Activated CD8-positive, alpha-beta T cell treated with anti-CD3 and anti-CD28 coated beads for 36 hours (primary cell): ENCODE measurements around the gene DCST1. TPM values are rescaled to one million over a fixed set of nuclear protein-coding genes. Genes with fewer than 3 reads are reported as not detected.

Experiments
- ATAC-seq: fragments of 200-7000 bp; cut with Tn5 transposase; one replicate; pipeline ENCODE4 v1.10.0; 2021; ENCODE audit warnings: mild to moderate bottlenecking, moderate library complexity
- CTCF ChIA-PET: fragments of 350-600 bp; sonication (Branson Sonifier 250); formaldehyde crosslinking; loops from one replicate; lab custom pipeline; 2021; ENCODE audit warnings: antibody characterized with exemption; lab: Charles Lee
- POLR2A ChIA-PET: fragments of 350-600 bp; sonication (Branson Sonifier 250); formaldehyde crosslinking; loops from one replicate; lab custom pipeline; 2021; ENCODE audit warnings: antibody characterized with exemption; lab: Charles Lee
- DNase-seq: peaks from one replicate; pipeline ENCODE4 v3.0.0-alpha.2; 2020
- H3K27ac Mint-ChIP-seq: one replicate; pipeline ENCODE4 v1.8.0; 2021; ENCODE audit warnings: mild to moderate bottlenecking, mixed read lengths
- H3K27me3 Mint-ChIP-seq: one replicate; pipeline ENCODE4 v1.8.0; 2021; ENCODE audit warnings: mixed read lengths
- H3K36me3 Mint-ChIP-seq: one replicate; pipeline ENCODE4 v1.8.0; 2021; ENCODE audit warnings: low read depth, mixed read lengths
- H3K4me1 Mint-ChIP-seq: one replicate; pipeline ENCODE4 v1.8.0; 2021; ENCODE audit warnings: low read depth, mixed read lengths
- H3K4me3 Mint-ChIP-seq: one replicate; pipeline ENCODE4 v1.8.0; 2021; ENCODE audit warnings: mild to moderate bottlenecking, moderate library complexity, mixed read lengths
- H3K9me3 Mint-ChIP-seq: one replicate; pipeline ENCODE4 v1.8.0; 2021; ENCODE audit warnings: mixed read lengths
- CTCF ChIP-seq: fragments of 200-600 bp; IDR thresholded peaks from one replicate; pipeline ENCODE4 v1.8.0; 2022; ENCODE audit warnings: antibody characterized with exemption, mild to moderate bottlenecking
- intact Hi-C: fragments of 100-400 bp; cut with micrococcal nuclease; formaldehyde crosslinking; loops from one replicate; pipeline ENCODE4 v1.10.0; 2022
- total RNA-seq, 2 experiments: library from RNA; stranded (reverse); gene quantifications; one replicate each; pipeline ENCODE4 v1.2.3, GENCODE V29; 2021

Gene DCST1
- total RNA-seq, 2 experiments from 2014 or later: not detected

DNA sequence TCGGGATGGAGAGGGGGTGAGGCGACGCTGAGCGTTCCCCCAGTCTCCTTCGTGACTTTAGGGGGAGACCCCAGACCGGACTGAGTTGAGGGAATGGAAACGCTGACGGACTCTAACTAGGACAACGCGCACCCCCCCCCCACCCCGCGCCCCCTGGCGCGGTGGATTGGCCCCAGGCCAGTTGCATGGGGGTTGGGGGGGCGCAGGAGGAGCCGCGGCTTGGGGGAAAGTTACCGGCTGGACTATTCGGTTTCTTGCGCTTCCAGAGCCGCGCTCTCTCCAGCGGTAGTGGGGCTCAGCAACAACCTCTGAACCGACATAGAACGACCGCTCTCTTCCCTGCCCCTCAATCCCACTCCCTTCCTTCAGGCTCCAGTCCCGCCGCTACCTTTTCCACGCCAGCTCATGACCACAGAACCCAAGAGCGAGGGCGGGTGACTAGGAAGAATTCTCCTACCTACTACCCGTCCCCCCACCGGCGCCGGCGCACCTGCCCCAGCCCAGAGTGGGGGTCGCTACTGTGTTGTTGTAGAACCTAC, 30.3 kb upstream of the DCST1 start:
- Mint-ChIP-seq H3K27ac (peak overlapping the region; percentile 80), H3K9me3 (no peaks in the 10 kb centered on the region), H3K27me3 (no peaks in the 10 kb centered on the region), H3K4me1 (peaks cover 48% of the 10 kb centered on the region), H3K4me3 (peak overlapping the region; percentile 85), H3K36me3 (peaks cover 5% of the 10 kb centered on the region)
- DNase-seq (peak; percentile 48), ATAC-seq (no peak)
- POLR2A ChIA-PET: interaction anchor here (0.8 to 1.9 kb wide), 7 partner anchors 10 to 134 kb away, joined by 3 to 5 read pairs (median 4); partner anchors contain the start of genes FLAD1 and PBXIP1
- intact Hi-C loops: no loop called here
- TF ChIP-seq CTCF: no peak
- CTCF ChIA-PET: interaction anchor here (1.0 to 2.0 kb wide), 2 partner anchors 14 kb away, joined by 3 to 14 read pairs; no protein-coding TSS in a partner anchor

DNA sequence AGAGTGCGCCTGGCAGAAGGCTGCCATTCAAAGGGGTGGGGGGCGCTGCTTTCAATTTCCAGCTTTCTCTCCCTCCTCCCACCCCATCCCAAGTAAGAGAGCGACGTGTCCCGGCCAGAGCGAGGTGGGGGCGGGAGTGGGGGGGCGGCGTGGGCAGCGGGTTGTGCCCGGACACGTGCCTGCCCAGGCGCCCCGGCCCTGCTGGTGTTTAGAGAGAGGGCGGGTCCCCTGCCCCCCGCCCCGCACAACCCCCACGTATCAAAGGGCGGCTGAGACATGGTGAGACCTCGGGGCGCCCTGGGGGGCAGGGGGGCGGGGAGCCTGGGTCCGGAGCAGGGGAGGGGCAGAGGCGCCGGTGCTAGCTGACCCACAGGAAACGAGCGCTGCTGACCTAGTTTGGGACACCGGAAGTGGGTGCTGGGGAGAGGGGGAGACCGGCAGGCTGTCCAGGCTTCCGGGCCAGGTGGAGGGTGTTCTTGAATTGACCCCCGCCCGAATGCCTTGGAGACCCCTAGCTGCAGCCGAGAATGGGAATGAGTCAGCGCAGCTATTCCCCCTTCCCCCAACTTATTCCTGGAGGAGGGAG, 29.8 kb upstream of the DCST1 start:
- ATAC-seq: no peak
- POLR2A ChIA-PET: interaction anchor here (0.8 to 1.9 kb wide), 9 partner anchors 9 to 133 kb away, joined by 3 to 7 read pairs (median 4); partner anchors contain the start of genes FLAD1 and PBXIP1
- TF ChIP-seq CTCF: no peak
- Mint-ChIP-seq H3K9me3 (no peaks in the 10 kb centered on the region), H3K36me3 (peaks cover 5% of the 10 kb centered on the region), H3K27ac (peak overlapping the region; percentile 87), H3K4me3 (peak overlapping the region; percentile 85), H3K4me1 (peaks cover 49% of the 10 kb centered on the region), H3K27me3 (no peaks in the 10 kb centered on the region)
- CTCF ChIA-PET: interaction anchor here (2.0 kb wide), 1 partner anchor 14 kb away, joined by 14 read pairs; no protein-coding TSS in a partner anchor
- DNase-seq: peak; percentile 38
- intact Hi-C loops: no loop called here

DNA sequence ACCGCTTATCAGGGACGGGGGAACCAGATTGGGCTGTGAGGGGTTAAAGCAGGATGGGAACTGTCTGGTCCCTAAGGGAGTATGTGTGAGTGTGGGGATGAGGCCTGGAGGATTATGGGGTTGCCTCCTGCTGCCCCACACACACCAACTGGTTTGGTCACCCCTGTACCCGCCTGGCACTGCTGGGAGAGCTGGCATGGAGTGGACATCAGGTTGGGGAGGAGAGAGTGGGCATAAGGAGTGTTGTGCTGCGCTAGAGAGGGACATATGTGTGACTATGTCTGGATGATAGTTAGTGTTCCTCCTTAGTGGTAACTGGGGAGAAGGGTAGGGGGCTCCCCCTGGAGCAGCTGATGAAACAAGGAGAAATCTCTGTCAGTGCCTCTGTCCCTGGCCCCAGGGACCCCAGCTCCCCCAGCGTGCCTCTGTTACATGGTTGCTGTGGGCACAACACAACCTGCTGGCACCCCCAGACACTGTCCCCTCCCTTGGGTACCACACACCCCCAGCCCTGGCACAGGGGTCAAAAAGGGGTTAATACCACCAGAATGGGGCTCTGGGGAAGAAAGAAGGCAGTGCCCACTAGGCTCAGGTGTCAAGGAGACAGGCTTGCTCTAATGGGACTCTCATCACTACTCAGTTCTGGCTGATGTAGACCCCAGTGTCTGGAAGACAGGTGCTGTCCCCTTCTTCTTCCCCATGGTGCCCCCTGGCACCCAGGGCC, 29.1 kb upstream of the DCST1 start:
- ChIA-PET CTCF (interaction anchor here (0.8 to 2.0 kb wide), 2 partner anchors 13 to 68 kb away, joined by 3 to 14 read pairs; partner anchors contain the start of gene PMVK), POLR2A (interaction anchor here (0.8 to 1.9 kb wide), 4 partner anchors 8 to 28 kb away, joined by 3 to 7 read pairs (median 4); partner anchors contain the start of gene FLAD1)
- peaks cover 50% of the 10 kb centered on the region for H3K4me1 Mint-ChIP-seq
- no peak for ATAC-seq
- H3K27me3 Mint-ChIP-seq: no peaks in the 10 kb centered on the region
- peak overlapping the region; percentile 87 for H3K27ac Mint-ChIP-seq
- peak overlapping the region; percentile 85 for H3K4me3 Mint-ChIP-seq
- no peaks in the 10 kb centered on the region for H3K9me3 Mint-ChIP-seq
- H3K36me3 Mint-ChIP-seq: peaks cover 5% of the 10 kb centered on the region
- intact Hi-C loops: no loop called here
- peak; percentile 46 for DNase-seq
- TF ChIP-seq CTCF: no peak

GRCh38 chr1:155005076-155006011, 28.3 kb upstream of the DCST1 start:
- POLR2A ChIA-PET: interaction anchor here (1.4 to 4.0 kb wide), 4 partner anchors 8 to 29 kb away, joined by 4 to 24 read pairs (median 6); partner anchors contain the start of gene FLAD1
- Mint-ChIP-seq H3K27ac (peak overlapping the region; percentile 92), H3K27me3 (no peaks in the 10 kb centered on the region), H3K9me3 (no peaks in the 10 kb centered on the region), H3K4me1 (peaks cover 52% of the 10 kb centered on the region), H3K36me3 (peaks cover 5% of the 10 kb centered on the region), H3K4me3 (peak overlapping the region; percentile 85)
- CTCF ChIA-PET: interaction anchor here (0.8 to 2.0 kb wide), 5 partner anchors 12 to 80 kb away, joined by 3 to 14 read pairs (median 3); partner anchors contain the start of genes FLAD1 and PMVK
- DNase-seq: peak; percentile 33
- TF ChIP-seq CTCF: no peak
- no peak for ATAC-seq
- intact Hi-C loops: no loop called here
